Measurements from ENCODE around the gene MAFG. TPM values are rescaled to one million over a fixed set of nuclear protein-coding genes. Genes with fewer than 3 reads are reported as not detected.

The MAFG gene
- total and polyA plus RNA-seq, 9 of the 15 experiments (the other 6 are each of a cell fraction or from before 2014, with no cell fraction given), result 1.1 to 58.1 (median 24.9) TPM

- H3K27ac ChIP-seq (ENCODE audit: extremely low read depth, low read depth, low read length), result peak overlapping the region; percentile 59; the same call in 1 of the 3 replicates
- CTCF ChIA-PET (ENCODE audit: low intra/inter-chr PET ratio), result no interaction called here
Measured at GRCh38 chr17:81935709-81936084, 8.2 kb upstream of the MAFG start.

GRCh38 chr17:81934850-81935708 is 7.5 kb upstream of the MAFG start:
- peaks cover 30 to 96% of the 10 kb centered on the region in 2 experiments for H3K4me1 ChIP-seq (replicated peaks in 1 of 2; ENCODE audit: control insufficient read depth in 2 of 2, insufficient read depth in 2 of 2, low read length in 2 of 2)
- peaks cover 24% of the 10 kb centered on the region for H3K79me2 ChIP-seq (ENCODE audit: control insufficient read depth, insufficient read depth, low read length)
- H3K36me3 ChIP-seq (ENCODE audit: control insufficient read depth, insufficient read depth, low read length), result peaks cover 36% of the 10 kb centered on the region; the same call in 2 of the 3 replicates
- ChIA-PET POLR2A (interaction anchor here (0.5 to 1.6 kb wide), 6 partner anchors 9 to 680 kb away, joined by 3 to 6 read pairs (median 4); no protein-coding TSS in a partner anchor), CTCF (ENCODE audit: low intra/inter-chr PET ratio) (no interaction called here)
- BruUV-seq (replicated peaks), result no TSS peak
- peak overlapping the region; percentile 84 for H3K4me2 ChIP-seq (ENCODE audit: insufficient read depth, low read length)
- ATAC-seq (no peak), DNase-seq (ENCODE audit: extremely low read depth in 1 of 4, low spot score in 3 of 4) (no peak), FAIRE-seq (no peak)
- H3K9me3 ChIP-seq (replicated peaks; ENCODE audit: control insufficient read depth, insufficient read depth, low read depth, low read length), result no peaks in the 10 kb centered on the region
- no peak overlapping the region for H2AFZ ChIP-seq (ENCODE audit: low read depth, low read length)
- H3K9ac ChIP-seq (ENCODE audit: insufficient read depth in 1 of 2, low read depth in 2 of 2, low read length in 2 of 2), result peak overlapping the region; percentile 89 to 99; a peak in 3 of 4 replicates
- WGBS (ENCODE audit: insufficient coverage, low coverage, missing lambda C conversion rate), result 92% methylated on average over 36 of the region's 38 CpGs
- peaks cover 13% of the 10 kb centered on the region for H3K9me1 ChIP-seq (ENCODE audit: control insufficient read depth, insufficient read depth, low read length)
- in situ Hi-C loops (cut with MboI), result no loop called here
- no peak overlapping the region; the same call in 2 of the 3 replicates for H3K27ac ChIP-seq (ENCODE audit: extremely low read depth, low read depth, low read length)
- intact Hi-C loops (cut with micrococcal nuclease), result no loop called here
- peak overlapping the region; percentile 96 for H3K4me3 ChIP-seq
- no peaks in the 10 kb centered on the region for H3K27me3 ChIP-seq (ENCODE audit: control insufficient read depth in 2 of 2, insufficient read depth in 2 of 2, low read length in 2 of 2)
- H4K20me1 ChIP-seq (replicated peaks; ENCODE audit: control insufficient read depth, insufficient read depth, low read length), result peaks cover 7% of the 10 kb centered on the region
- TF ChIP-seq CHCHD3 (CRISPR knock-in tag; IDR thresholded peaks at IDR 0.05) (no peak), CBFB (CRISPR knock-in tag; IDR thresholded peaks at IDR 0.05) (no peak), ZNF133 (CRISPR knock-in tag; IDR thresholded peaks at IDR 0.05) (no peak), RBFOX2 (IDR thresholded peaks at IDR 0.05; ENCODE audit: low read depth, low read length) (peak; percentile 40), ZNF384 (IDR thresholded peaks at IDR 0.05; ENCODE audit: low read depth, low read length) (no peak), POLR2G (IDR thresholded peaks at IDR 0.05; ENCODE audit: low read depth, low read length) (peak; percentile 62), IRF2 (CRISPR knock-in tag; IDR thresholded peaks at IDR 0.05) (0 out of 2 replicates have a peak, but pooled peaks have one; percentile 27), ZNF57 (CRISPR knock-in tag; IDR thresholded peaks at IDR 0.05) (no peak), HMGXB4 (CRISPR knock-in tag; IDR thresholded peaks at IDR 0.05) (no peak), EZH2 (IDR thresholded peaks at IDR 0.05; ENCODE audit: borderline replicate concordance, low read depth, low read length) (no peak), ZNF224 (CRISPR knock-in tag; IDR thresholded peaks at IDR 0.05) (no peak)

More at GRCh38 chr17:81935709-81936084, 8.2 kb upstream of the MAFG start:
- no TSS peak for BruUV-seq (replicated peaks)
- Histone ChIP-seq H3K9me3 (replicated peaks; ENCODE audit: control insufficient read depth, insufficient read depth, low read depth, low read length) (no peaks in the 10 kb centered on the region), H3K9me1 (ENCODE audit: control insufficient read depth, insufficient read depth, low read length) (peaks cover 13% of the 10 kb centered on the region), H3K79me2 (ENCODE audit: control insufficient read depth, insufficient read depth, low read length) (peaks cover 24% of the 10 kb centered on the region), H3K4me2 (ENCODE audit: insufficient read depth, low read length) (peak overlapping the region; percentile 84), H3K27me3 (ENCODE audit: control insufficient read depth in 2 of 2, insufficient read depth in 2 of 2, low read length in 2 of 2) (no peaks in the 10 kb centered on the region), H3K4me3 (peak overlapping the region; percentile 96), H4K20me1 (replicated peaks; ENCODE audit: control insufficient read depth, insufficient read depth, low read length) (peaks cover 7% of the 10 kb centered on the region), H2AFZ (ENCODE audit: low read depth, low read length) (no peak overlapping the region), H3K36me3 (ENCODE audit: control insufficient read depth, insufficient read depth, low read length) (peaks cover 36% of the 10 kb centered on the region; the same call in 2 of the 3 replicates), H3K9ac (ENCODE audit: insufficient read depth in 1 of 2, low read depth in 2 of 2, low read length in 2 of 2) (peak overlapping the region; percentile 89 to 99), H3K4me1 (replicated peaks in 1 of 2; ENCODE audit: control insufficient read depth in 2 of 2, insufficient read depth in 2 of 2, low read length in 2 of 2) (peaks cover 30 to 94% of the 10 kb centered on the region in 2 experiments)
- no peak for ATAC-seq
- TF ChIP-seq POLR2G (IDR thresholded peaks at IDR 0.05; ENCODE audit: low read depth, low read length) (peak; percentile 29; the same call in 1 of the 2 replicates), CCNT2 (IDR thresholded peaks at IDR 0.05; ENCODE audit: borderline replicate concordance, extremely low read depth, insufficient read length, low read depth, low read length) (no peak), ZBTB7A (IDR thresholded peaks at IDR 0.05; ENCODE audit: borderline replicate concordance, control insufficient read depth, low read depth, low read length) (peak; percentile 64; the same call in 1 of the 2 replicates), POLR2H (tag; IDR thresholded peaks at IDR 0.05; ENCODE audit: low read depth) (no peak)
- 62% methylated on average over 5 of the region's 6 CpGs for WGBS (ENCODE audit: insufficient coverage, low coverage, missing lambda C conversion rate)
- FAIRE-seq, result no peak
- DNase-seq (ENCODE audit: extremely low read depth in 1 of 4, low spot score in 3 of 4), result no peak
- intact Hi-C loops (cut with micrococcal nuclease) (no loop called here), in situ Hi-C loops (cut with MboI) (no loop called here)
- POLR2A ChIA-PET, result interaction anchor here (0.7 to 1.7 kb wide), 6 partner anchors 9 to 213 kb away, joined by 3 to 21 read pairs (median 4); partner anchors contain the start of gene MAFG
